GM12865 (cell line): ENCODE measurements around the gene MAGI2.

ENCODE experiments used
- DNase-seq: peaks from one replicate; pipeline ENCODE4 v3.0.0; 2010; ENCODE audit warnings: low read depth
- H3K4me3 ChIP-seq: 2 replicates; pipeline ENCODE4 v1.5.1; 2011; ENCODE audit warnings: mild to moderate bottlenecking, low read depth, low read length, control low read depth
- CTCF ChIP-seq: IDR thresholded peaks from 2 replicates; pipeline ENCODE4 v1.5.1; 2011; ENCODE audit warnings: low read length, control low read depth, low read depth, inconsistent platforms; ENCODE audit not compliant: insufficient read depth; ENCODE audit errors: missing control alignments

The MAGI2 gene

GRCh38 chr7:79339208-79339925 lies 114.1 kb downstream of the MAGI2 start:
- no peak for DNase-seq
- no peak overlapping the region for H3K4me3 ChIP-seq
- no peak for TF ChIP-seq CTCF

- DNase-seq: no peak
- no peak overlapping the region for H3K4me3 ChIP-seq
- no peak for TF ChIP-seq CTCF
Observed at GRCh38 chr7:79337717-79338116, 115.8 kb downstream of the MAGI2 start.

- no peak overlapping the region for H3K4me3 ChIP-seq
- no peak for DNase-seq
- no peak for TF ChIP-seq CTCF
Observed at GRCh38 chr7:79334841-79335240, 118.6 kb downstream of the MAGI2 start.

GRCh38 chr7:79334334-79334733 lies 119.1 kb downstream of the MAGI2 start:
- DNase-seq: no peak
- no peak for TF ChIP-seq CTCF
- no peak overlapping the region for H3K4me3 ChIP-seq

DNA sequence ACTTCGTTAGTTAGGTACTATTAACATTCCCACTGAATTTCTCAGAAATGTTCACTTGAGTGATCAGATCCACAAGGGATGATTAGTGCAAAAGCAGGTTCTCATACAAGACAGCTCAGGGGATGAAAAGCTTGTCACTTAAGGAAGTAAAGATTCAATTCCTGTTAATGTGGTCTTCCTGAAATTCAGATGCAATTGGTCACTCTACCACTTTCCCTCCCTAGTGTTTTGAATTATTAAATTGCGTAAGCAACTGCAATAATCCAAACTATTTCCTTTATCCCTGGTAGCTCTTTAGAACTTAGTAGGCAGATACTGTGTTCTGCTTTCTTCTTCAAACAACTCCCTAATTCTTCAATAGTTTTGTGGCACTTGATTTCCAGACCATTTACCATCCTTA lies 121.4 kb downstream of the MAGI2 start:
- no peak overlapping the region for H3K4me3 ChIP-seq
- no peak for DNase-seq
- TF ChIP-seq CTCF: no peak

DNA sequence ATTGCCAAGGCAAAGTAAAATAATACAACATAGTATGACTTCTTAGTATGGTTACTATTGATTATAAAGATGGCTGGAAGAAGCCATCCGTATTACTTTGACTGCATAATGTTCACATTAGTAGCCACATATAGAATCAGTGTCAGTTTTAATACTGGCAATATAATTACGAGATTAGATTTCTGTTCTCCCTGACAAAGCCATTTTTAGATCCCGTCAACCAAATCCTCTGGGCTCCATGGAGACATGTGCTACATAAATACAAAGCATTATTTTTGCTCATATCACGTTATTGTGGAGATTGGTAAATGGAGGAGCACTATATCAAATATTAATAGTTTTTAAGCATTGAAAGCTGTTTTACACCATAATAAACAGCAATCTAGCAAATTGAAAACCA lies 124.0 kb downstream of the MAGI2 start:
- H3K4me3 ChIP-seq: no peak overlapping the region
- no peak for TF ChIP-seq CTCF

More for the DNA sequence above, 124.0 kb downstream of the MAGI2 start:
- DNase-seq: no peak
